Epithelial cell of esophagus (primary cell): Measurements from ENCODE around the gene CATSPERZ.
"Not testable (repeated sequence)": the region's sequence is repeated elsewhere in the genome, so short reads cannot be mapped to it uniquely, and the experiment has no call there.

Experiments used
- DNase-seq: peaks from one replicate; pipeline ENCODE4 v3.0.0; 2010; ENCODE audit warnings: low read depth
- H3K4me3 ChIP-seq: 2 replicates; pipeline ENCODE4 v1.5.1; 2011; ENCODE audit warnings: mild to moderate bottlenecking, low read length, control low read depth
- CTCF ChIP-seq: IDR thresholded peaks from 2 replicates; pipeline ENCODE4 v1.5.1; 2011; ENCODE audit warnings: low read depth, mild to moderate bottlenecking, low read length, control low read depth, inconsistent platforms; ENCODE audit not compliant: insufficient read depth; ENCODE audit errors: missing control alignments

CATSPERZ gene

GRCh38 chr11:64305691-64306562 is 5.8 kb downstream of the CATSPERZ start:
- peak; percentile 40 for DNase-seq
- TF ChIP-seq CTCF = peak; percentile 17
- peak overlapping the region; percentile 79 for H3K4me3 ChIP-seq

GRCh38 chr11:64306563-64306875 is 6.4 kb downstream of the CATSPERZ start:
- TF ChIP-seq CTCF = no peak
- peak overlapping the region; percentile 79 for H3K4me3 ChIP-seq
- no peak for DNase-seq

- DNase-seq = no peak
- H3K4me3 ChIP-seq = peak overlapping the region; percentile 79
- TF ChIP-seq CTCF = no peak
Measured at GRCh38 chr11:64306876-64307622, 6.9 kb downstream of the CATSPERZ start.

GRCh38 chr11:64307795-64308194 is 7.6 kb downstream of the CATSPERZ start:
- DNase-seq = not testable (repeated sequence)

GRCh38 chr11:64312947-64313346 is 12.8 kb downstream of the CATSPERZ start:
- TF ChIP-seq CTCF = no peak
- no peak overlapping the region for H3K4me3 ChIP-seq
- no peak for DNase-seq

More at GRCh38 chr11:64307795-64308194, 7.6 kb downstream of the CATSPERZ start:
- H3K4me3 ChIP-seq = not testable (repeated sequence)

- DNase-seq = no peak
- no peak for TF ChIP-seq CTCF
- H3K4me3 ChIP-seq = no peak overlapping the region
Measured at GRCh38 chr11:64313491-64314145, 13.5 kb downstream of the CATSPERZ start.

- no peak for DNase-seq
- peak; percentile 12 for TF ChIP-seq CTCF
- H3K4me3 ChIP-seq = no peak overlapping the region
Measured at GRCh38 chr11:64314146-64314804, 14.1 kb downstream of the CATSPERZ start.
